ENCODE measurements around the gene RPL22.

RPL22 gene

DNA sequence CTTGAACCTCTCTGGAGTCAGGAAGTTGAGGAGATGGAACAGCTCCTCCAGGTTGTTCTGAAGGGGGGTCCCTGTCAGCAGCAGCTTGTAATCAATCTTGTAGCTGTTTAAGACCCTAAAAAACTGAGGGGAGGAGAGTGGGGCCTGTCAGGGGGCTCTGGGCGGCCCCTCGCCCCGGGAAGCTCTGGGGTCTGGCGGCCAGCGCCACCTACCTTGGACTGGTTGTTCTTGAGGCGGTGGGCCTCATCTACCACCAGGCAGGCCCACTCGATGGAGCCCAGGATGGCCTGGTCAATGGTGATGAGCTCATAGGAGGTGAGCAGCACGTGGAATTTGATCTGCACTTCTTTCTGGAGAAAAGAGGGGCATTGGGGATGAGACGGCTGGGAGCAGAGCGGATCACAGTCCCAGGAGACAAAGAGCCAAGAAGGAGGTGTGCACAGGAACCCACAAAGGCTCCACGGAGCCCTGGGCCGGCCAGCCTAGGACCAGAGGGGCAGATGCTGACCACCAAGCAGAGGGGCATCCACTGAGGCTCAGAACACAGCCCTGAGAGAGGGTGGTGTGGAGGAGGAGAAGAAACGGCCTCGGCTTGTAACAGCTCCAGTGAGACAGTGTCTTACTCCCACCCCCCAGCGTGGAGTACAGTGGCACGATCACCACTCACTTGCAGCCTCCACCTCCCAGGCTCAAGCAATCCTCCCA lies 62.7 kb downstream of the RPL22 start:
- TF ChIP-seq, protein P1, sequence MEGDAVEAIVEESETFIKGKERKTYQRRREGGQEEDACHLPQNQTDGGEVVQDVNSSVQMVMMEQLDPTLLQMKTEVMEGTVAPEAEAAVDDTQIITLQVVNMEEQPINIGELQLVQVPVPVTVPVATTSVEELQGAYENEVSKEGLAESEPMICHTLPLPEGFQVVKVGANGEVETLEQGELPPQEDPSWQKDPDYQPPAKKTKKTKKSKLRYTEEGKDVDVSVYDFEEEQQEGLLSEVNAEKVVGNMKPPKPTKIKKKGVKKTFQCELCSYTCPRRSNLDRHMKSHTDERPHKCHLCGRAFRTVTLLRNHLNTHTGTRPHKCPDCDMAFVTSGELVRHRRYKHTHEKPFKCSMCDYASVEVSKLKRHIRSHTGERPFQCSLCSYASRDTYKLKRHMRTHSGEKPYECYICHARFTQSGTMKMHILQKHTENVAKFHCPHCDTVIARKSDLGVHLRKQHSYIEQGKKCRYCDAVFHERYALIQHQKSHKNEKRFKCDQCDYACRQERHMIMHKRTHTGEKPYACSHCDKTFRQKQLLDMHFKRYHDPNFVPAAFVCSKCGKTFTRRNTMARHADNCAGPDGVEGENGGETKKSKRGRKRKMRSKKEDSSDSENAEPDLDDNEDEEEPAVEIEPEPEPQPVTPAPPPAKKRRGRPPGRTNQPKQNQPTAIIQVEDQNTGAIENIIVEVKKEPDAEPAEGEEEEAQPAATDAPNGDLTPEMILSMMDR (conservative IDR thresholded peaks at IDR 0.05; ENCODE audit: low read depth, low read length) = no peak
- no peak overlapping the region for H3K4me3 ChIP-seq (ENCODE audit: low read length)
- no peak for DNase-seq (ENCODE audit: low read depth)
